Stimulated activated CD8-positive, alpha-beta memory T cell treated with anti-CD3 and anti-CD28 coated beads, Interleukin-7, amount 100 ng/mL, for 48 hours (primary cell): Measurements from ENCODE around the gene SREBF2.

Experiments used
- DNase-seq, 2 donors: peaks; one replicate each; pipeline ENCODE4 v3.0.0-alpha.2; 2020; ENCODE audit warnings: low read depth in 1 of 2; ENCODE audit errors: extremely low read depth in 1 of 2

Gene SREBF2

GRCh38 chr22:41832553-41833368 is at the start of gene SREBF2:
TSS of gene SREBF2 (plus strand) at chr22:41833105. CDS start at chr22:41833271, 166 bp downstream.
- peak; percentile 97 to 100 for DNase-seq

GRCh38 chr22:41787331-41787730 is 45.6 kb upstream of the SREBF2 start:
- DNase-seq: no peak

DNA sequence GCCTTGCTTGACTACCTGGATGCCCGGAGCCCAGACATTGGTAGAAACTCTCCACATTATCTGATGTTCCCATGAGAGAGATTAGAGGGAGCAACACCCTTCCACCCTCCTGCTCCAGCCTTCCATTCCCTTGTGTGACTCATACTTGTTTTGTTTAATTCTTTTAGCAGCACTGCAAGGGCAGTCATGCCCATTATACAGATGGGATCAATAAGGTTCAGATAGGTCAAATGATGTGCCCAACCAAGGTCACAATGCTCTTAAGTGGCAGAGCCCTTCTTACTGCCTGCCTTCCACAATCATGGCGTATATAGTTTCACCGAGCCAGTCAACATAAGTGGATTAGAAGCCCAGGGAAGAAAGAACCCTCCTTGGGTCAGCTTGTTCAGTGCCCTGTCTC is 39.0 kb upstream of the SREBF2 start:
- DNase-seq: no peak

DNA sequence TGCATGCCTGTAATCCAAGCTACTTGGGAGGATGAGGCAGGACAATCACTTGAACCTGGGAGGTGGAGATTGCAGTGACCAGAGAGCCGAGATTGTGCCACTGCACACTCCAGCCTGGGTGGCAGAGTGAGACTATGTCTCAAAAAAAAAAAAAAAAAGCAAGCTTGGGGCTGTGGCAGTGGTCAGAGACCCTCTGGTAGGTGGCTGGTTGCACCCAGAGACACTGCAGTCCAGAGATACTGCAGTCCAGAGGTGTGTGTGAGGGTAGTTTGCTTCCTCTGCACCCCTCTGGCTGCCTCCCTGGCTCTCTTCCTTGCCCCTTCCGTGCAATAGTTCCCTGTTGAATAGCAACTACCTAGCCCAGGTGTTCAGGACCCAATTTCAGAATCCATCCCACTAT is 34.2 kb upstream of the SREBF2 start:
- DNase-seq: no peak

DNA sequence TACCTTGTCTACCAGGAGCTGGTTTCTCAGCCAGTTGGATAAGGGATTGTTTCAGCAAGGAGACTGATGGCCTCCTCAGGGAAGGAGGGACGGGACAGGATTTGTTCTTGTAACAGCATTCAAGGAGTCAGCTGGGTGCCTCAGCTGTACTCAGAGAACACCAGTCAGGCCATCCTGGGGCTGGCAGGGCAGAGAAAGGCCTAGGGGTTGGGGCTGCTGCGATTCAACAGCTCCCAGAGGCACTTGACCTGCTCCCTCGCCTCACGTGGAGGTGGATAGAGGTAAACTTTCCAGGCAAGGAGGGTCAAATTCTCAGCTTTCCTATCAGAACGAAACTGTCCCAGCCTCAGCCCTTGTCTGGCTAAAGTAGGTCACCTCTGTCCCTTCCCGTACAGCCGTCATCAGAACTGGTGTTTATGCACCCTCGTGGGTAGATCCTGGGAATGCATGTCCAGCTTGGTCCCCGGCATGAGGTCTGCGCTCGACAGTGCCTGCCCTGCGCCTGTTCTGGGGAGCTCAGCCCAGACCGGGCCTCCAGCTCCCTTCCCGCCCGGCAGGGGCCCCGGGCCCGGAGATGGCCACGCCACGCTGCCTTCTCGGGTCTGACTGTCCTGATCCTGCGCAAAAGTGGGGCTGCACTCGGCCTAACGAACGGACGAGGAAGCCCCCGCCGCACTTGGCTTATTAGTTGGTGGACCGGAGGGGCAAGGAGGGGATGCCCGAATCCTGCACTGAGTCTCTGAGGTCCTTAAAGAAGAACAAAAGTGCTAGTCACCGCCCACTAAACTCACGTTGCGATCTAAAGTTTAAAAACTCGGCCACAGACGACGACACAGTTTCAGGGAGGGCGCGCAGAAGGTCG is 33.2 kb upstream of the SREBF2 start:
- no peak for DNase-seq

GRCh38 chr22:41800348-41801146 is 32.4 kb upstream of the SREBF2 start, which contains the start of gene CCDC134:
TSS of gene CCDC134 (plus strand) at chr22:41800679. CDS start at chr22:41808891, 8,212 bp downstream.
- peak; percentile 85 to 88 for DNase-seq

GRCh38 chr22:41801147-41801819 is 31.6 kb upstream of the SREBF2 start:
- no peak for DNase-seq

DNA sequence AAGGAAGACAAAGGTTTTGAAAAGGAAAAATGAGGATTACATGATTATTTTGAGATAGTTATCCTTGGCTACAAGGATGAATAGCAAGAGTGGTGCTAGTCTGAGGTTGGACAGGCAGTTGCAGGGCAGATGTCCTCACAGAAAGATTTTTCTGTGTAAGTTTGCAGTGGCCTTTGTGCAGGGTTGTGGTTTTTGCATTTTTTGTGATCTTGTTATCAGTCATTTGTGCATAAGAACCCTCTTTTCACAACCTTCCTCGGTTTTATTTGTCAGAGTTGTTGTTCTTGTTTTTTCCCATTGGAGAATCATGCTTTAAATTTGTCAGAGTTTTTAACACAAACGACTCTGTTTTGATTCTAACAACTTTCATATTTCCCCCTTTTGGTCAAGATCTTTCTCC is 31.0 kb upstream of the SREBF2 start:
- no peak for DNase-seq

DNA sequence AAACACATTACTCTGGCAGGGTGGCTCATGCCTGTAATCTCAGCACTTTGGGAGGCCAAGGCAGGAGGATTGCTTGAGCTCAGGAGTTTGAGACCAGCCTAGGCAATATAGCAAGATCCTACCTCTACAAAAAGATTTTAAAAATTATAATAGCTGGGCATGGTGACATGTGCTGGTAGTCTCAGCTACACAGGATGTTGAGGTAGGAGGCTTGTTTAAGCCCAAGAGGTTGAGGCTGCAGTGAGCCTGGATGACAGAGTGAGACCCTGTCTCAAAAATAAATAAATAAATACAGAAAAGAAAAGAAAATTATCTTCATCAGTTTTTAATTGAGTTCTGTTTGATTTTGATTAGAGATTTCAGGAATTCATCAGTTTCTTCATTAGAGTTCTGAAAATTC is 27.3 kb upstream of the SREBF2 start:
- DNase-seq: no peak

DNA sequence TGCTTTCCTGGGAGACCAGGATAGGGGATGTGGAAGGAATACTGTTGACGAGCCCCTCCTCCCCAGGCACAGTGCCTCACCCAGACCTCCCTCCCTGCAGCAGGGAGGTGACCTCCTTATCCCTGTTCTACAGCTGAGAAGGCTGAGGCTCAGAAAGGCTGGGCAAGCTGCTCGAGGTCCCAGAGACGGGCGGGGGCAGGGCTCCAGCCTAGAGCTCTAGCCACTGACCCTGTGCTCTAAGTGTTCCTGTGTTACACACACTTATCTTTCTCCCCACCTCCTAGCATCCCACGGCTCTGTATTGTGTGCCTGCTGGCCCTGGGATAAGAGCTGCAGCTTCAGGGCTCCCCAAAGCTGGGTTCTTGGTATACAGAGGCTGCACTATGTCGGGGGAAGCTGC is 24.5 kb upstream of the SREBF2 start:
- no peak for DNase-seq

DNA sequence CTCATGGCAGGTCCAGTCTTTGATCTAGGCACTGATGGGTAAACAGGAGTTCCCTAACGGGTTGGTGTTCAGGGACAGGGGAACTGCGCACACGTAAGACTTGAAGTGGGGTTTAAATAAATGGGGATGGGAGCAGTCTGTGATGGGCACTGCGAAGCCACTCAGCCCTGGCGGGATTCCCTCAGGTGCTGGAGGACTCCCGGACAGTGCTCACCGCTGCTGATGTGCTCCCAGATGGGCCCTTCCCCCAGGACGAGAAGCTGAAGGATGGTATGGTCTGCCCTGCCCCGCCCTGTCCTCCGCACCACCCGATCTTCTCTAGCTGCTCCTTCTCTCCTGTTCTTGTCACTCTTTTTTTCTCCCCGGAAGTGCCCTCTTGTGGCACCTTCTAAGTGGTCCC is 22.9 kb upstream of the SREBF2 start:
- no peak for DNase-seq

DNA sequence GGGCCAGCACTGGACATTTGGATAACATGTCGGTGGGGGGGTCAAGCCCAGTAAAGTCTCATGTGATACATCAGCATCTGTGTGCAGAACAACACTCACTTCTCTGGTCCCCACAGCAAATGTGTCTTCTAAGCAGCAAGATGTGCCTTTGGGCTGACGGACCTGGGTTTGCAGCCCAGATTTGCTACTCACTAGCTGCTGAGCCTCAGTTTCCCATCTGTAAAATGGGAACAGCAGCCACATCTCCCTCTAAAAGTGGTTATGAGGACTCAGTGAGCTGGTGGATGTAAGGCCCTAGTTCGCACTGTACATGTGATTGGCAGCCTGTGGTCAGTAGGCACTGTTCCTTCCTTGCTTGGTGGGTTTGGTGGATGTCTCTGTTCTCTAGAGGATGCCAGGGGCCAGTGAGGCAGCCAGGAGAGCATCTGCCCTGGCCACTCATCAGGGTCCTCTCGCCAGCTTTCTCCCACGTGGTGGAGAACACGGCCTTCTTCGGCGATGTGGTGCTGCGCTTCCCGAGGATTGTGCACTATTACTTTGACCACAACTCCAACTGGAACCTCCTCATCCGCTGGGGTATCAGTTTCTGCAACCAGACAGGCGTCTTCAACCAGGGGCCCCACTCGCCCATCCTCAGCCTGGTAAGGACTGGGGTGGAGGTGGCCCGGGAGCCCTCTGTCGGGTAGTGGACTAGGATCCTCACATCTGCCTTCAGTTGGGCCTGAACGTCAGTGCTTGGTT is 19.9 kb upstream of the SREBF2 start:
- no peak for DNase-seq

DNA sequence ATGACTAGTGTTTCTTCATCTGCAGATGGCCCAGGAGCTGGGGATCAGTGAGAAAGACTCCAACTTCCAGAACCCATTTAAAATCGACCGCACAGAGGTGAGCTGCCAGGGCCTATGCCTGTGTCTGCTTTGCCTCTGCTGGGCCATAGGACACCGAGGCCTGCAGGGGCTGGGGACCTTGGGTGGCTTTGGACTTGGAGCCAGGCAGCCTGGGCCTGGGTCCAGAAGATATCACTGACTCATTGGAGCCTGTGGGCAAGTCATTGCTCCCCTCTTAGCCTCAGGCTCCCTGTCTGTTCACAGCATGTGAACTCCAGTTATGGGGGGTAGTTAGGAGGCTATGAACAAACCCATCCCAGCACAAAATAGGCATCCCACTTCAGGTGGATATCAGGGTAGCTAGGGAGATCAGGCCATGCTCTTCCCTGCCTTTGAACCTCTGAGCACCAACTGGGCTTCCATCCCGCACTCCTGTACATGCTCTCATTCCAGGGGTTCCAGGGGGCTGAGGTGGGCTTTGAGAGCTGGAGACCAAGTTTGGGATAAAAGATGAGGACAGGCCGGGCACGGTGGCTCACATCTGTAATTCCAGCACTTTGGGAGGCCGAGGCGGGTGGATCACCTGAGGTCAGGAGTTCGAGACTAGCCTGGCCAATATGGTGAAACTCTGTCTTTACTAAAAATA is 19.0 kb upstream of the SREBF2 start:
- no peak for DNase-seq

GRCh38 chr22:41815716-41816115 is 17.2 kb upstream of the SREBF2 start:
- DNase-seq: no peak

DNA sequence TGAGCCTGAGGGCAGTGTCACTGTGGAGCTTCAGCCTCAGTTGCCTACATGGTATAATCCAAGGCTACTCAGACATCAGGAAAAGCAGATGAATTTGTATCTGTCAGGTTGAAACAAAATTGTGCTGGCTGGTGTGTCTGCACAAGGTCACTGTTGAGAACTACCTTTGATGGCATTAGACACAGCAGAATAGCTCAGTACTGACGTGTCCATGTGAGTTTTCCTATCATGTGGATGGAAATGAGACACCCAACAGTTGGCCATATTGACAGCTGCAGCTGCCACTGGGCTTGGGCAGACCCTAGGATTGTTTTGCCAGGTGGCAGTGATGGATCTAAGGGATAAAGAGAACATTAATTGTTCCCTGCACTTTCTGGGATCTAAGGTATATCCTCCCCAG is 16.7 kb upstream of the SREBF2 start:
- DNase-seq: no peak

DNA sequence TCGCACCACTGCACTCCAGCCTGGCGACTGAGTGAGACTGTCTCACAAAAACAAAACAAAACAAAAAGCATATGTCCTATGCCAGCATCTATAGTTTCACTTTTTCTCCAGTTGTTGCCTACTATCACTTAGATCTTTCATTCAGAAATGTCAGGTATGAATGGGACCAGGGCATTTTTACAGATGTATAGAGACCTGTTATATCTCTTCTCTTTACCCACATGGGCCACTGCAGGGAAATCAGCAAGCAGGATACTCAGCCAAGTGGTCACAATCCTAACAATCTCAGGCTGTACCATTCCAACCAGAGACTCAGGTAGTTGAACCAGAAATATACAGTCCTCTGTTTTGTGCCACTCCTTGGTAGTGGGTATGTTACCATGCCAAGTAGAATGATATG is 16.0 kb upstream of the SREBF2 start:
- DNase-seq: no peak

DNA sequence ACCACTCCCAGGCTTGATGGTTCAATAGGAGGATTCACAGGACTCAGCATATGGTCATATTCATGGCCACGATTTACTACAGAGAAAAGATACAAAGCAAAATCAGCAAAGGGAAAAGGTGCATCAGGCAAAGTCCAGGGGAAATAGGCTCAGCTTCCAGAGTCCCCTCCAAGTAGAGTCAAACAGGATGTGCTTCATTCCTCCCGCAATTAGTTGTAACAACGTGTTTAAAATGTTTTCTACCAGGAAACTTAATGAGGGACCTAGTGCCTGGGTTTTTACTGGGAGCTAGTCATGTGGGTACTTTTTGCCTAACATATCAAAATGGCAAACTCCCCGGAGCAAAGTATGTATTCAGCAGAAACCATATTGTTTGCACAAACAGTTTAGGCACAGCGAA is 14.9 kb upstream of the SREBF2 start:
- DNase-seq: no peak

- DNase-seq: no peak
These were observed 14.3 kb upstream of the SREBF2 start for GRCh38 chr22:41818596-41818995.

- no peak for DNase-seq
These were observed 13.6 kb upstream of the SREBF2 start for GRCh38 chr22:41819257-41819656.
